ENCODE data around the gene SLC25A3. TPM values are rescaled to one million over a fixed set of nuclear protein-coding genes. Genes with fewer than 3 reads are reported as not detected.

SLC25A3 gene
- total and polyA plus RNA-seq, 2 of the 13 experiments (the other 11 are each of a cell fraction or from before 2014, with no cell fraction given), result 292 to 829 TPM

GRCh38 chr12:98644433-98644711 is 50.9 kb downstream of the SLC25A3 start (continued):
- 0 out of 2 replicates have a peak, but pooled peaks have one; percentile 2 for TF ChIP-seq NR1H2 (CRISPR knock-in tag; IDR thresholded peaks at IDR 0.05; ENCODE audit: borderline replicate concordance, low read depth)
- TF ChIP-seq RBFOX2 (IDR thresholded peaks at IDR 0.05; ENCODE audit: low read depth, low read length), result peak; percentile 62; the same call in 1 of the 2 replicates
- TF ChIP-seq ZBTB3 (CRISPR knock-in tag; IDR thresholded peaks at IDR 0.05; ENCODE audit: borderline replicate concordance, low read depth), result no peak
- no peak for TF ChIP-seq AFF4 (CRISPR knock-in tag; IDR thresholded peaks at IDR 0.05)
- TF ChIP-seq NRL (CRISPR knock-in tag; IDR thresholded peaks at IDR 0.05; ENCODE audit: borderline replicate concordance), result 0 out of 2 replicates have a peak, but pooled peaks have one; percentile 28
- TF ChIP-seq ZNF280B (CRISPR knock-in tag; IDR thresholded peaks at IDR 0.05; ENCODE audit: borderline replicate concordance), result peak; percentile 27; the same call in 1 of the 2 replicates

Data from HepG2 (cell line).